HepG2 (cell line): Measurements from ENCODE around the gene INPP4B. TPM values are rescaled to one million over a fixed set of nuclear protein-coding genes. Genes with fewer than 3 reads are reported as not detected.

Experiments
- CENPX ChIP-seq: sonication (generic); formaldehyde crosslinking; IDR thresholded peaks from 2 replicates; pipeline ENCODE4 v1.9.0; 2021; ENCODE audit warnings: mild to moderate bottlenecking, missing genetic modification reagents, moderate library complexity
- GLI4 ChIP-seq: sonication (generic); formaldehyde crosslinking; IDR thresholded peaks from 2 replicates; pipeline ENCODE4 v1.5.1; 2020; ENCODE audit warnings: missing genetic modification reagents, mild to moderate bottlenecking, moderate library complexity, borderline replicate concordance
- MEF2D ChIP-seq: sonication (generic); formaldehyde crosslinking; IDR thresholded peaks from 2 replicates; pipeline ENCODE4 v1.5.1; 2020; ENCODE audit warnings: mild to moderate bottlenecking, missing genetic modification reagents
- ZFP90 ChIP-seq: sonication (generic); formaldehyde crosslinking; IDR thresholded peaks from 2 replicates; pipeline ENCODE4 v1.8.0; 2022; ENCODE audit warnings: missing genetic modification reagents, mild to moderate bottlenecking, inconsistent platforms, borderline replicate concordance
- ZNF496 ChIP-seq: sonication (generic); formaldehyde crosslinking; IDR thresholded peaks from 2 replicates; pipeline ENCODE4 v1.8.1; 2023; ENCODE audit warnings: mild to moderate bottlenecking, moderate library complexity, missing genetic modification reagents; ENCODE audit not compliant: insufficient replicate concordance
- ZNF558 ChIP-seq: sonication (generic); formaldehyde crosslinking; IDR thresholded peaks from 2 replicates; pipeline ENCODE4 v1.9.0; 2022; ENCODE audit warnings: mild to moderate bottlenecking, missing genetic modification reagents, borderline replicate concordance
- ZNF569 ChIP-seq: sonication (generic); formaldehyde crosslinking; IDR thresholded peaks from 2 replicates; pipeline ENCODE4 v1.5.0; 2020; ENCODE audit warnings: mild to moderate bottlenecking, missing genetic modification reagents, moderate library complexity, borderline replicate concordance
- ZNF816 ChIP-seq: sonication (generic); formaldehyde crosslinking; IDR thresholded peaks from 2 replicates; pipeline ENCODE4 v1.8.0; 2022; ENCODE audit warnings: missing genetic modification reagents, mild to moderate bottlenecking, borderline replicate concordance
- polyA plus RNA-seq, 8 experiments: library from polyadenylated mRNA; depleted of rRNA in 3 of 8; stranded (reverse) in 7 of 8; unstranded in 1 of 8; fragments of >200 nt; fragmentation: Illumina TruSeq in 4 of 8; extraction: Trizol in 4 of 8; gene quantifications; 2 replicates each; pipeline versions ENCODE4 v1.2.1 to v1.2.3, GENCODE V29; 2011 to 2016; ENCODE audit warnings: low read depth in 4 of 8, missing spikeins in 1 of 8, mixed read lengths in 1 of 8; ENCODE audit not compliant: insufficient read depth in 1 of 8
- total RNA-seq, 5 experiments: library from RNA; depleted of rRNA; stranded (reverse); fragments of >200 nt; fragmentation: Illumina TruSeq; extraction: Trizol; gene quantifications; 2 replicates each; pipeline ENCODE4 v1.2.3, GENCODE V29; 2016; ENCODE audit warnings: low read depth in 1 of 5
- TF ChIP-seq, protein P1 (sequence below): sonication (generic); formaldehyde crosslinking; IDR thresholded peaks from 2 replicates; pipeline ENCODE4 v1.9.0; 2021; ENCODE audit warnings: missing genetic modification reagents, mild to moderate bottlenecking, borderline replicate concordance
- TF ChIP-seq, protein P2 (sequence below): sonication (generic); formaldehyde crosslinking; conservative IDR thresholded peaks from 2 replicates; pipeline ENCODE4 v1.4.0; 2020; ENCODE audit warnings: missing genetic modification reagents
- TF ChIP-seq, protein P3 (sequence below): sonication (generic); formaldehyde crosslinking; IDR thresholded peaks from one replicate; pipeline ENCODE4 v1.5.1; 2020; ENCODE audit warnings: mild to moderate bottlenecking, missing genetic modification reagents; ENCODE audit errors: not compliant biosample characterization

INPP4B gene
- total and polyA plus RNA-seq, 2 of the 13 experiments (the other 11 are each of a cell fraction or from before 2014, with no cell fraction given), result not detected

DNA sequence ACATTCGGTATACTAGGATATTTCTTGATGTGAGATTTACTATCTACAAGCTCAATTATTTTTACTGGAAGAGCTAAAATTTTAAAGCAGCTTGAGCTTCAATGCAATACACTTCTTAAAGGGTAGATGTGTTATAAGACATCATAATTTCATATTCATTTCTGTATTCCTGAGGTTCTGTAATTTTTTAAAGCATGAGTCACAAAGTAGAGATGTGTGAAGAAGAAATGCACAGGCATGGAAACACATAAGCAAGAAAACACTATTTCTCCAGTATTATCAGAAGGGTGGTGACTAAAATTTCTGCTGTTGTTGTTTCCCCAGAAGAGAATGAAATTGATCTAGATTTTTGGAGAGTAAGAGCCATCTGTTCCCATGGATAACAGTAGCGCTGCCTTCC, 72.6 kb downstream of the INPP4B start (continued):
- TF ChIP-seq, protein P1, sequence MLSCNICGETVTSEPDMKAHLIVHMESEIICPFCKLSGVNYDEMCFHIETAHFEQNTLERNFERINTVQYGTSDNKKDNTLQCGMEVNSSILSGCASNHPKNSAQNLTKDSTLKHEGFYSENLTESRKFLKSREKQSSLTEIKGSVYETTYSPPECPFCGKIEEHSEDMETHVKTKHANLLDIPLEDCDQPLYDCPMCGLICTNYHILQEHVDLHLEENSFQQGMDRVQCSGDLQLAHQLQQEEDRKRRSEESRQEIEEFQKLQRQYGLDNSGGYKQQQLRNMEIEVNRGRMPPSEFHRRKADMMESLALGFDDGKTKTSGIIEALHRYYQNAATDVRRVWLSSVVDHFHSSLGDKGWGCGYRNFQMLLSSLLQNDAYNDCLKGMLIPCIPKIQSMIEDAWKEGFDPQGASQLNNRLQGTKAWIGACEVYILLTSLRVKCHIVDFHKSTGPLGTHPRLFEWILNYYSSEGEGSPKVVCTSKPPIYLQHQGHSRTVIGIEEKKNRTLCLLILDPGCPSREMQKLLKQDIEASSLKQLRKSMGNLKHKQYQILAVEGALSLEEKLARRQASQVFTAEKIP (CRISPR knock-in tag), result no peak
- TF ChIP-seq CENPX, result no peak
- TF ChIP-seq ZNF569 (CRISPR knock-in tag), result no peak
- TF ChIP-seq GLI4 (CRISPR knock-in tag), result no peak
- no peak for TF ChIP-seq ZFP90 (CRISPR knock-in tag)
- TF ChIP-seq ZNF816, result no peak
- no peak for TF ChIP-seq MEF2D (CRISPR knock-in tag)
- TF ChIP-seq, protein P2, sequence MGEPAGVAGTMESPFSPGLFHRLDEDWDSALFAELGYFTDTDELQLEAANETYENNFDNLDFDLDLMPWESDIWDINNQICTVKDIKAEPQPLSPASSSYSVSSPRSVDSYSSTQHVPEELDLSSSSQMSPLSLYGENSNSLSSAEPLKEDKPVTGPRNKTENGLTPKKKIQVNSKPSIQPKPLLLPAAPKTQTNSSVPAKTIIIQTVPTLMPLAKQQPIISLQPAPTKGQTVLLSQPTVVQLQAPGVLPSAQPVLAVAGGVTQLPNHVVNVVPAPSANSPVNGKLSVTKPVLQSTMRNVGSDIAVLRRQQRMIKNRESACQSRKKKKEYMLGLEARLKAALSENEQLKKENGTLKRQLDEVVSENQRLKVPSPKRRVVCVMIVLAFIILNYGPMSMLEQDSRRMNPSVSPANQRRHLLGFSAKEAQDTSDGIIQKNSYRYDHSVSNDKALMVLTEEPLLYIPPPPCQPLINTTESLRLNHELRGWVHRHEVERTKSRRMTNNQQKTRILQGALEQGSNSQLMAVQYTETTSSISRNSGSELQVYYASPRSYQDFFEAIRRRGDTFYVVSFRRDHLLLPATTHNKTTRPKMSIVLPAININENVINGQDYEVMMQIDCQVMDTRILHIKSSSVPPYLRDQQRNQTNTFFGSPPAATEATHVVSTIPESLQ (CRISPR knock-in tag), result no peak
- TF ChIP-seq, protein P3, sequence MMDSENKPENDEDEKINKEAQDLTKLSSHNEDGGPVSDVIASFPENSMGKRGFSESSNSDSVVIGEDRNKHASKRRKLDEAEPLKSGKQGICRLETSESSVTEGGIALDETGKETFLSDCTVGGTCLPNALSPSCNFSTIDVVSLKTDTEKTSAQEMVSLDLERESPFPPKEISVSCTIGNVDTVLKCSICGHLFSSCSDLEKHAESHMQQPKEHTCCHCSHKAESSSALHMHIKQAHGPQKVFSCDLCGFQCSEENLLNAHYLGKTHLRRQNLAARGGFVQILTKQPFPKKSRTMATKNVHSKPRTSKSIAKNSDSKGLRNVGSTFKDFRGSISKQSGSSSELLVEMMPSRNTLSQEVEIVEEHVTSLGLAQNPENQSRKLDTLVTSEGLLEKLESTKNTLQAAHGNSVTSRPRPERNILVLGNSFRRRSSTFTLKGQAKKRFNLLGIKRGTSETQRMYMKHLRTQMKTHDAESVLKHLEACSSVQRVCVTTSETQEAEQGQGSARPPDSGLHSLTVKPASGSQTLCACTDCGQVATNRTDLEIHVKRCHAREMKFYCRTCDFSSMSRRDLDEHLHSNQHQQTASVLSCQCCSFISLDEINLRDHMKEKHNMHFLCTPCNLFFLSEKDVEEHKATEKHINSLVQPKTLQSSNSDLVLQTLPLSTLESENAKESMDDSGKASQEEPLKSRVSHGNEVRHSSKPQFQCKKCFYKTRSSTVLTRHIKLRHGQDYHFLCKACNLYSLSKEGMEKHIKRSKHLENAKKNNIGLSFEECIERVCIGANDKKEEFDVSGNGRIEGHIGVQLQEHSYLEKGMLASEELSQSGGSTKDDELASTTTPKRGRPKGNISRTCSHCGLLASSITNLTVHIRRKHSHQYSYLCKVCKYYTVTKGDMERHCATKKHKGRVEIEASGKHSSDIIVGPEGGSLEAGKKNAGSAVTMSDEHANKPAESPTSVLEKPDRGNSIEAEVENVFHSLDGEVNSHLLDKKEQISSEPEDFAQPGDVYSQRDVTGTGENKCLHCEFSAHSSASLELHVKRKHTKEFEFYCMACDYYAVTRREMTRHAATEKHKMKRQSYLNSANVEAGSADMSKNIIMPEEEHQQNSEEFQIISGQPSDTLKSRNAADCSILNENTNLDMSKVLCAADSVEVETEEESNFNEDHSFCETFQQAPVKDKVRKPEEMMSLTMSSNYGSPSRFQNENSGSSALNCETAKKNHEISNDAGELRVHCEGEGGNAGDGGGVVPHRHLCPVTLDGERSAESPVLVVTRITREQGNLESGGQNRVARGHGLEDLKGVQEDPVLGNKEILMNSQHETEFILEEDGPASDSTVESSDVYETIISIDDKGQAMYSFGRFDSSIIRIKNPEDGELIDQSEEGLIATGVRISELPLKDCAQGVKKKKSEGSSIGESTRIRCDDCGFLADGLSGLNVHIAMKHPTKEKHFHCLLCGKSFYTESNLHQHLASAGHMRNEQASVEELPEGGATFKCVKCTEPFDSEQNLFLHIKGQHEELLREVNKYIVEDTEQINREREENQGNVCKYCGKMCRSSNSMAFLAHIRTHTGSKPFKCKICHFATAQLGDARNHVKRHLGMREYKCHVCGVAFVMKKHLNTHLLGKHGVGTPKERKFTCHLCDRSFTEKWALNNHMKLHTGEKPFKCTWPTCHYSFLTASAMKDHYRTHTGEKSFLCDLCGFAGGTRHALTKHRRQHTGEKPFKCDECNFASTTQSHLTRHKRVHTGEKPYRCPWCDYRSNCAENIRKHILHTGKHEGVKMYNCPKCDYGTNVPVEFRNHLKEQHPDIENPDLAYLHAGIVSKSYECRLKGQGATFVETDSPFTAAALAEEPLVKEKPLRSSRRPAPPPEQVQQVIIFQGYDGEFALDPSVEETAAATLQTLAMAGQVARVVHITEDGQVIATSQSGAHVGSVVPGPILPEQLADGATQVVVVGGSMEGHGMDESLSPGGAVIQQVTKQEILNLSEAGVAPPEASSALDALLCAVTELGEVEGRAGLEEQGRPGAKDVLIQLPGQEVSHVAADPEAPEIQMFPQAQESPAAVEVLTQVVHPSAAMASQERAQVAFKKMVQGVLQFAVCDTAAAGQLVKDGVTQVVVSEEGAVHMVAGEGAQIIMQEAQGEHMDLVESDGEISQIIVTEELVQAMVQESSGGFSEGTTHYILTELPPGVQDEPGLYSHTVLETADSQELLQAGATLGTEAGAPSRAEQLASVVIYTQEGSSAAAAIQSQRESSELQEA, result no peak
- TF ChIP-seq ZNF558 (CRISPR knock-in tag), result no peak
- no peak for TF ChIP-seq ZNF496 (CRISPR knock-in tag)
